ENCODE results near the gene EPHB2. TPM values are rescaled to one million over a fixed set of nuclear protein-coding genes. Genes with fewer than 3 reads are reported as not detected.

Gene EPHB2
- total RNA-seq, 1 donor from 2014 or later: 6.0 TPM

DNA sequence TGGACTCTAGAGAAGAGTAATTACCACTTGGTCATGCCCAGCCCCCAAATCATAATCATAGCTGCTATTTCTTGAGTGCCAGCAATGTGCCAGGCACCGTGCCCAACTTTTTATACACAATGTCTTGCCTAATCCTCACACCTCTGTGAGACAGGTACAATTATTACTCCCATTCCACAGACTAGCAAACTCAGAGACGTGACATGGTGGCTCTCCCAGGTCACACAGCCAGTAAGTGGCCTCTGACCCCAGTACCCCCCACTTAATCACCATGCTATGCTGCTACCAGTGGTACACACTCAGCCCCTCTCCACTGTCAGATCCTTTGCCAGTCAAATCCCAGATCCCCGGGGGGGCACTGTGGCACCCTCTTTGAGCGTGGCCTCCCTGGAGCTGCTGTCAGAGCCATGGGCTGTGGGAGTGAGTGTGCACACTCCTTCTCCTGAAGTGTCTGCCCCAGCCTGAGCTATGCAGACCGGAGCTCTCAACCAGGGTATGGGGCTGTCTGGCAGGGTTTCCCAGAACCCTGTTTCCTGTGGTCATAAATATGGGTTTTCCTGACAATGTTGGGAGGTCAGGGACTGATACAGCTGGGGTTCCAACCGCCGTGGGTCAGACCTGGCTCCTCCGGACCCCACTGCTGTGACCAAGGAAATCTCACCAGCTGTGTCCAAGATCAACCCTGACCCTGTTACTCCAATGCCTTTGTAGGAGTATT, 210.3 kb downstream of the EPHB2 start:
- ATAC-seq (peak; percentile 48), DNase-seq (no peak)
- H3K9me3 ChIP-seq: no peaks in the 10 kb centered on the region
- H3K36me3 ChIP-seq: no peaks in the 10 kb centered on the region
- H3K27me3 ChIP-seq: peaks cover 9% of the 10 kb centered on the region
- H3K27ac ChIP-seq: no peak overlapping the region
- no peak overlapping the region for H3K4me3 ChIP-seq
- intact Hi-C loops (cut with DNase I): no loop called here
- H3K4me1 ChIP-seq: no peaks in the 10 kb centered on the region
- no peak for TF ChIP-seq CTCF (IDR thresholded peaks at IDR 0.05)

DNA sequence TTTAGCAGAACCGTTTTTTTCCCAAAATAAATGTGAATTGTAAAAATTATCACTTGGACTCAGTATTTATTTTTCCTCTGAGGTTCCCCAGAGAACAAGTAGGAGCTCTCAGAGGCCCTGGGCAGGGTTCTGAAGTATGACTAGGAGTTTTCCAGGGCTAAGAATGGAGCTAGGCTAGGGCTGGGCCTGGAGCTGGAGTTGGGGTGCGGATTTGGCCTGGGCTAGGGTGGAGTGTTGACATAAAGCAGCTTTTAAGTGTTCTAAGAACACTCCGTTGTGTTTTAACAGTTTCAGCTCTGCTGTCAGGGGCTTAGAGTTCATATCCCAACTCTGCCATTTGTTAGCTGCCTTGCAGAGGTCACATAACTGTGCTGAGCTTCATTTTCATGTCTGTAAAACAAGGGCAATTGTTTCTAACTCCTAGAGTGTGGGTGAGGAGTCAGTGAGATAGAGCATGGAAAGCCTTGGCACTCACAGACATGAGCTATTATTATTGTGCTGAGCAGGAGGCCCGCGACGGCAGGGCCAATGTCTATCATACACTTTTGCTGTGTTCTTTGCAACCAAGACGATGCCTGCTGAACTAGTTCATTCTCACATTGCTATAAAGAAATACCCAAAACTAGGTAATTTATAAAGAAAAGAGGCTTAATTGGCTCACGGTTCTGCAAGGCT, 210.9 kb downstream of the EPHB2 start:
- no peaks in the 10 kb centered on the region for H3K36me3 ChIP-seq
- no peak overlapping the region for H3K4me3 ChIP-seq
- DNase-seq: no peak
- ATAC-seq: peak; percentile 22
- peaks cover 5% of the 10 kb centered on the region for H3K27me3 ChIP-seq
- TF ChIP-seq CTCF (IDR thresholded peaks at IDR 0.05): no peak
- no peaks in the 10 kb centered on the region for H3K9me3 ChIP-seq
- intact Hi-C loops (cut with DNase I): no loop called here
- H3K27ac ChIP-seq: no peak overlapping the region
- H3K4me1 ChIP-seq: no peaks in the 10 kb centered on the region

DNA sequence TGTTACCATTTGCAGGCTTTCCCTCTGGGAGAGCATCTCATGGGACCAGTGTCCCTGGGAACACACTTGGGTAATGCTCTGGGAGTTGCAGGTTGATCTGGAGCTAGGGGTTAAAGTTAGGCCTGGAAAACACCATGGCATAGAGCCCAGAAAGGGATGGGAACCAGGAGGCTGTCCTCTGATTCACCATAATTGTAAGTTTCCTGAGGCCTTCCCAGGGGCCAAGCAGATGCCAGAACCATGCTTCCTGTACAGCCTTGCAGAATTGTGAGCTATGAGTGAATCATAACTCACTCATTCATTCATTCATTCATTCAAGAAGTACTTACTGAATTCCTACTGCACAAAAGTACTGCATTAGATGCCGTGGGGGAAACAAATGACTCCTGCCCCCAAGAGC, 212.0 kb downstream of the EPHB2 start:
- intact Hi-C loops (cut with DNase I): no loop called here
- no peak for TF ChIP-seq CTCF (IDR thresholded peaks at IDR 0.05)
- Histone ChIP-seq H3K9me3 (no peaks in the 10 kb centered on the region), H3K4me1 (no peaks in the 10 kb centered on the region), H3K27me3 (peaks cover 5% of the 10 kb centered on the region), H3K27ac (no peak overlapping the region), H3K4me3 (no peak overlapping the region), H3K36me3 (no peaks in the 10 kb centered on the region)
- no peak for DNase-seq
- ATAC-seq: no peak

- intact Hi-C loops (cut with DNase I): no loop called here
- H3K27ac ChIP-seq: no peak overlapping the region
- DNase-seq: peak; percentile 40
- no peak for ATAC-seq
- no peaks in the 10 kb centered on the region for H3K9me3 ChIP-seq
- no peak for TF ChIP-seq CTCF (IDR thresholded peaks at IDR 0.05)
- H3K4me3 ChIP-seq: no peak overlapping the region
- peaks cover 5% of the 10 kb centered on the region for H3K27me3 ChIP-seq
- no peaks in the 10 kb centered on the region for H3K4me1 ChIP-seq
- H3K36me3 ChIP-seq: no peaks in the 10 kb centered on the region
These were observed 214.5 kb downstream of the EPHB2 start for GRCh38 chr1:22925111-22925510.

GRCh38 chr1:22930240-22930912, 219.7 kb downstream of the EPHB2 start:
- Histone ChIP-seq H3K27me3 (peaks cover 3% of the 10 kb centered on the region), H3K36me3 (no peaks in the 10 kb centered on the region), H3K9me3 (no peaks in the 10 kb centered on the region), H3K4me1 (no peaks in the 10 kb centered on the region), H3K4me3 (no peak overlapping the region), H3K27ac (no peak overlapping the region)
- TF ChIP-seq CTCF (IDR thresholded peaks at IDR 0.05): peak; percentile 65
- intact Hi-C loops (cut with DNase I): no loop called here
- ATAC-seq (peak; percentile 89), DNase-seq (peak; percentile 71)

Data from upper lobe of right lung (tissue), 1 donor.